Measurements from ENCODE around the gene ZGLP1. TPM values are rescaled to one million over a fixed set of nuclear protein-coding genes. Genes with fewer than 3 reads are reported as not detected.

ZGLP1 gene
- total RNA-seq, 1 donor from 2014 or later, result 10.4 TPM

DNA sequence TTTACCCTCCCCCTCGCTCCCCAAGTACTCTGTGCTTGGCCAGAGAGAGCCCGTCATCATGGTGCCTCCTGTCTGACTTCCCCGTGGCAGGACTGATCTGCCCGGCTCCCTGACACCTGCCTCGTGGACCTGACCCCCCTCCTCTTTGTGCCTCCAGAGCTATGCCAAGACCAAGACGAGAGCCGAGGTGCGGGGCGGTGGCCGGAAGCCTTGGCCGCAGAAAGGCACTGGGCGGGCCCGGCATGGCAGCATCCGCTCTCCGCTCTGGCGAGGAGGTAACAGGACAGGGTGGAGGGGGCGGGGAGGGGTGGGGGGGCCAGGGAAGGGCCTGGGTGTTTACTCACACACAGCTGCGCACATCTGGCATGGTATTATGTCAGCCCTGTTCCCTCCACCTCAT, 53.1 kb downstream of the ZGLP1 start:
- H3K4me1 Mint-ChIP-seq, result peaks cover 9% of the 10 kb centered on the region
- H3K9me3 Mint-ChIP-seq, result no peaks in the 10 kb centered on the region
- peaks cover 10% of the 10 kb centered on the region for H3K36me3 Mint-ChIP-seq (ENCODE audit: low read depth)
- no peak for DNase-seq (ENCODE audit: low read depth, low spot score)
- H3K4me3 Mint-ChIP-seq, result no peak overlapping the region
- peaks cover 2% of the 10 kb centered on the region for H3K27me3 Mint-ChIP-seq (ENCODE audit: low read depth)
- TF ChIP-seq, protein P1, sequence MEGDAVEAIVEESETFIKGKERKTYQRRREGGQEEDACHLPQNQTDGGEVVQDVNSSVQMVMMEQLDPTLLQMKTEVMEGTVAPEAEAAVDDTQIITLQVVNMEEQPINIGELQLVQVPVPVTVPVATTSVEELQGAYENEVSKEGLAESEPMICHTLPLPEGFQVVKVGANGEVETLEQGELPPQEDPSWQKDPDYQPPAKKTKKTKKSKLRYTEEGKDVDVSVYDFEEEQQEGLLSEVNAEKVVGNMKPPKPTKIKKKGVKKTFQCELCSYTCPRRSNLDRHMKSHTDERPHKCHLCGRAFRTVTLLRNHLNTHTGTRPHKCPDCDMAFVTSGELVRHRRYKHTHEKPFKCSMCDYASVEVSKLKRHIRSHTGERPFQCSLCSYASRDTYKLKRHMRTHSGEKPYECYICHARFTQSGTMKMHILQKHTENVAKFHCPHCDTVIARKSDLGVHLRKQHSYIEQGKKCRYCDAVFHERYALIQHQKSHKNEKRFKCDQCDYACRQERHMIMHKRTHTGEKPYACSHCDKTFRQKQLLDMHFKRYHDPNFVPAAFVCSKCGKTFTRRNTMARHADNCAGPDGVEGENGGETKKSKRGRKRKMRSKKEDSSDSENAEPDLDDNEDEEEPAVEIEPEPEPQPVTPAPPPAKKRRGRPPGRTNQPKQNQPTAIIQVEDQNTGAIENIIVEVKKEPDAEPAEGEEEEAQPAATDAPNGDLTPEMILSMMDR (conservative IDR thresholded peaks at IDR 0.05), result no peak
- no peak overlapping the region for H3K27ac Mint-ChIP-seq (ENCODE audit: unreplicated experiment)

DNA sequence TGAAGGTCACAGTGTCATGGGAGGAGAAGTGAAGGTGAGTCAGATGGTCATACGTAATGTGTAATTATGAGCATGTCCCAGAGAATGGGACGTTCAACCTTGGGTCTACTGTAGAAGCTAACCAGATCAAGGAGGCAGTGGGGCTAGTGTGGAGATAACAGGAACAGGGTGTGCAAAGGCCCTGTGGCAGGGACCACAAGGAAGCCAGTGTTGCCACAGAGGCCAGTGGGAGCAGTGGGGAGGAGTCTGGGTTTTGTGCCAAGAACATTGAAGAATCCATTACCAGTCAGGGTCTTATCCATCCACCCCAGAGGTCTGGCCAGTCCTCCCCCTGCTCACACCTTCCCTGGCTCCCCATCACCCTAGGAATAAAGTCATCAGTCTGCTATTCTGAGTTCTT, 54.3 kb downstream of the ZGLP1 start:
- H3K36me3 Mint-ChIP-seq (ENCODE audit: low read depth), result peaks cover 10% of the 10 kb centered on the region
- H3K27me3 Mint-ChIP-seq (ENCODE audit: low read depth), result peaks cover 2% of the 10 kb centered on the region
- DNase-seq (ENCODE audit: low read depth, low spot score), result no peak
- TF ChIP-seq, protein P1 (conservative IDR thresholded peaks at IDR 0.05), result no peak
- no peaks in the 10 kb centered on the region for H3K9me3 Mint-ChIP-seq
- peaks cover 11% of the 10 kb centered on the region for H3K4me1 Mint-ChIP-seq
- peak overlapping the region; percentile 75 for H3K4me3 Mint-ChIP-seq
- H3K27ac Mint-ChIP-seq (ENCODE audit: unreplicated experiment), result no peak overlapping the region

Other genes starting within 250 kb of the ZGLP1 start
- gene SHFL, start 223.5 kb downstream of the ZGLP1 start, total RNA-seq, result 0.89 and 0.93 TPM in 2 replicates
- not detected in 2 replicates for gene ANGPTL6, start 207.1 kb downstream of the ZGLP1 start, total RNA-seq
- 77.8 and 84.5 TPM in 2 replicates for gene PPAN, start 203.5 kb downstream of the ZGLP1 start, total RNA-seq
- gene P2RY11, start 198.1 kb downstream of the ZGLP1 start, total RNA-seq, result 25.9 and 26.9 TPM in 2 replicates
- 210 and 224 TPM in 2 replicates for gene EIF3G, start 189.9 kb downstream of the ZGLP1 start, total RNA-seq
- gene DNMT1, start 114.9 kb downstream of the ZGLP1 start, total RNA-seq, result 288 and 333 TPM in 2 replicates
- gene S1PR2, start 78.5 kb downstream of the ZGLP1 start, total RNA-seq, result 24.8 and 26.3 TPM in 2 replicates
- gene MRPL4, start 57.6 kb downstream of the ZGLP1 start, total RNA-seq, result 75.4 and 75.6 TPM in 2 replicates
- 0.14 and 0.23 TPM in 2 replicates for gene ICAM1, start 38.7 kb downstream of the ZGLP1 start, total RNA-seq
- gene ICAM4, start 22.9 kb downstream of the ZGLP1 start, total RNA-seq, result not detected in 2 replicates
- gene ICAM5, start 19.9 kb downstream of the ZGLP1 start, total RNA-seq, result not detected in 2 replicates
- gene FDX2, start 6.2 kb upstream of the ZGLP1 start, total RNA-seq, result 20.0 and 22.5 TPM in 2 replicates
- 75.9 and 78.2 TPM in 2 replicates for gene RAVER1, start 23.7 kb upstream of the ZGLP1 start, total RNA-seq
- gene ICAM3, start 29.8 kb upstream of the ZGLP1 start, total RNA-seq, result 9.7 and 10.0 TPM in 2 replicates
- 100 and 103 TPM in 2 replicates for gene TYK2, start 70.8 kb upstream of the ZGLP1 start, total RNA-seq
- 164 TPM in 2 replicates for gene CDC37, start 93.7 kb upstream of the ZGLP1 start, total RNA-seq
- gene PDE4A, start 110.7 kb upstream of the ZGLP1 start, total RNA-seq, result 1.5 and 2.1 TPM in 2 replicates
- gene KEAP1, start 193.5 kb upstream of the ZGLP1 start, total RNA-seq, result 79.7 and 82.5 TPM in 2 replicates
- gene S1PR5, start 207.6 kb upstream of the ZGLP1 start, total RNA-seq, result 0.79 and 1.1 TPM in 2 replicates
- 53.3 and 56.7 TPM in 2 replicates for gene ATG4D, start 234.1 kb upstream of the ZGLP1 start, total RNA-seq

Measured in neural crest cell (in vitro differentiated cells).